Peyer's patch (tissue), 4 donors: ENCODE data around the gene SMYD3.

Source experiments
- CTCF ChIP-seq, 6 experiments: fragments of 450-650 bp in 4 of 6; fragments of 200-600 bp in 2 of 6; sonication (generic) in 1 of 6; IDR thresholded peaks; one replicate each; pipeline ENCODE4 v1.5.1; 2017 to 2019; ENCODE audit warnings: antibody characterized with exemption in 6 of 6, mild to moderate bottlenecking in 3 of 6, moderate library complexity in 1 of 6
- POLR2A ChIP-seq, 2 donors: fragments of 450-650 bp; IDR thresholded peaks; one replicate each; pipeline ENCODE4 v1.5.1; 2017; ENCODE audit warnings: antibody characterized with exemption in 2 of 2, mild to moderate bottlenecking in 2 of 2, moderate library complexity in 2 of 2

DNA sequence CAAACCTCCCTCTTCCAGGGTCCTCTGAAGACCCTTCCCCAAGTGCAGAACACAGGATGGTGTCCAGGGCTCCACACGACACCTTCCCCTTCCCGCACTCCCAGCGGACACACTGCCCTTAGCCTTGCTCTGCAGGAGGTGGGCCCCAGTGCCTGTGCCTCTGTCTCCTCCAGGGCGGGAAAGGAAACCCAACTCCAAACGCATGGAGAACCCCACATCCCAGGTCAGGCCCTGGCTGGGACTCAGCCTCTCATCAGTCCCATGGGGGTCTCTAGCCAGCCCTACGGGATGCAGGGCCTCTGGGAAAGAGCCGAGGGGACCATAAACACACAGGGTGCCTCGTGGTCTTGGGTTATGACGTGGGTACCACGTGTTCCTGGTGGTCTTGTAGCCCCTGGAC is 5.6 kb upstream of the SMYD3 start:
- no peak for TF ChIP-seq CTCF (IDR thresholded peaks at IDR 0.05)
- no peak for TF ChIP-seq POLR2A (IDR thresholded peaks at IDR 0.05)
